GM19035 (cell line): ENCODE data around the gene SIRPG.
"Not testable (repeated sequence)": the region's sequence is repeated elsewhere in the genome, so short reads cannot be mapped to it uniquely, and the experiment has no call there.

Experiments
- ATAC-seq: cut with Tn5 transposase; IDR thresholded peaks from one replicate; pipeline ENCODE4 v1.9.1; 2021; ENCODE audit not compliant: unreplicated experiment

The SIRPG gene

GRCh38 chr20:1672728-1673127 is 15.1 kb upstream of the SIRPG start:
- ATAC-seq: no peak

GRCh38 chr20:1671891-1672669 is 14.5 kb upstream of the SIRPG start:
- ATAC-seq: no peak

GRCh38 chr20:1669304-1669703 is 11.7 kb upstream of the SIRPG start:
- no peak for ATAC-seq

GRCh38 chr20:1667502-1668085 is 10.0 kb upstream of the SIRPG start:
- ATAC-seq: no peak

- no peak for ATAC-seq
Measured at GRCh38 chr20:1666802-1667201, 9.2 kb upstream of the SIRPG start.

- no peak for ATAC-seq
Measured at GRCh38 chr20:1665345-1665744, 7.8 kb upstream of the SIRPG start.

- ATAC-seq: no peak
Measured at GRCh38 chr20:1664911-1665310, 7.3 kb upstream of the SIRPG start.

- ATAC-seq: no peak
Measured at GRCh38 chr20:1663917-1664316, 6.3 kb upstream of the SIRPG start.

- no peak for ATAC-seq
Measured at GRCh38 chr20:1661542-1662299, 4.1 kb upstream of the SIRPG start.

- no peak for ATAC-seq
Measured at GRCh38 chr20:1660246-1660645, 2.7 kb upstream of the SIRPG start.

- ATAC-seq: no peak
Measured at GRCh38 chr20:1656844-1657243, 735 bp downstream of the SIRPG start.

GRCh38 chr20:1654996-1655395 is 2.6 kb downstream of the SIRPG start:
- ATAC-seq: no peak

GRCh38 chr20:1652960-1653359 is 4.6 kb downstream of the SIRPG start:
- no peak for ATAC-seq

- ATAC-seq: no peak
Measured at GRCh38 chr20:1652104-1652503, 5.5 kb downstream of the SIRPG start.

GRCh38 chr20:1651268-1652058 is 6.1 kb downstream of the SIRPG start:
- ATAC-seq: no peak

GRCh38 chr20:1648101-1648500 is 9.5 kb downstream of the SIRPG start:
- no peak for ATAC-seq

GRCh38 chr20:1646975-1647431 is 10.6 kb downstream of the SIRPG start:
- ATAC-seq: no peak

- ATAC-seq: no peak
Measured at GRCh38 chr20:1644101-1644962, 13.2 kb downstream of the SIRPG start.

GRCh38 chr20:1638643-1639042 is 18.9 kb downstream of the SIRPG start:
- ATAC-seq: not testable (repeated sequence)

GRCh38 chr20:1637755-1638154 is 19.8 kb downstream of the SIRPG start:
- no peak for ATAC-seq
